GM18873 (cell line): ENCODE measurements around the gene EMP2.

Source experiments
- ATAC-seq: cut with Tn5 transposase; IDR thresholded peaks from one replicate; pipeline ENCODE4 v1.9.1; 2021; ENCODE audit warnings: mild to moderate bottlenecking, moderate library complexity, moderate number of reproducible peaks; ENCODE audit not compliant: unreplicated experiment, low FRiP score

EMP2 gene

DNA sequence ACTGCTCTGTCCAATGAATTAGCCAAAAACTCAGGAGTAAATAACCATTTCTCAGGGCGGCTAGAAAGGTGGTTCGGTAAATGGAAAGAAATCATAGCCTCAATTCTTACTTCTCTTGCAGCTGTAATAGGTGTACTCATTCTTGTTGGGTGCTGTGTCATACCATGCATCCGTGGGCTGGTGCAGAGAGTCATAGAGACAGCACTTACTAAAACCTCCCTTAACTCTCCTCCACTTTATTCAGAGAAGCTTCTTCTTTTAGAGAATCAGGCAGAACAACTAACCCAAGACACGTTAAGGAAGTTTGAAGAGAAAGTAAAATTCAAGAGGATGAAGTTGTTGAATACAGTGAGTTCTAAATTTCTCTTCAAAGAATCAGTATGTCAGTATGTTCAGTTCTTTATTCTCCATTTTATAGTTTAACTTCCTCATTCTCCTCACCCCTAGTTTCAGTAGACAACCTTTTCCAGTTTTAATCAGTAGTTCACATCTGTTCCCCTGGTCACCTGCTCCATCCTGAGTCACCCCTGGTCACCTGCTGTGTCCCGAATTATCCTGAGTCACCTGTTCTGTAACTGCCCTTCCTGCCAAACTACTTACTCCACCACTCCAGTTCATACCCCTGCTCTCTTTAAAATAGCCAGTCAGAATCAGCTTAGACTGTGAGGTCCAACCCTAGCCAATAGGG, 85.9 kb downstream of the EMP2 start:
- no peak for ATAC-seq

GRCh38 chr16:10493276-10493675, 87.1 kb downstream of the EMP2 start:
- no peak for ATAC-seq

DNA sequence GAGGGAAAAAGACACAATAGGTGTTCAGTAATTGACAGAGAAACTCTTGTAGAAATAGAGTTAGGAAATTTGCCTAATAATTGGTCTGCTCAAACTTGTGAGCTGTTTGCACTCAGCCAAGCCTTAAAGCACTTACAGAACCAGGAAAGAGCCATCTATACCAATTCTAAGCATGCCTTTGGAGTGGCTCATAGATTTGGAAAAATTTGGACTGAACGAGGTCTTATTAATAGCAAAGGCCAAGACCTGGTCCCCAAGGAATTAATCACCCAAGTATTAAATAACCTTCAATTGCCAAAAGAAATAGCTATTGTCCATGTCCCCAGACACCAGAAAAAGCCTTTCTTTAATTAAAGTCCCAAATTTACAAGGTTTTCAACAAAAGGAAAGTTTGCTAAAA, 90.3 kb downstream of the EMP2 start:
- ATAC-seq = no peak

DNA sequence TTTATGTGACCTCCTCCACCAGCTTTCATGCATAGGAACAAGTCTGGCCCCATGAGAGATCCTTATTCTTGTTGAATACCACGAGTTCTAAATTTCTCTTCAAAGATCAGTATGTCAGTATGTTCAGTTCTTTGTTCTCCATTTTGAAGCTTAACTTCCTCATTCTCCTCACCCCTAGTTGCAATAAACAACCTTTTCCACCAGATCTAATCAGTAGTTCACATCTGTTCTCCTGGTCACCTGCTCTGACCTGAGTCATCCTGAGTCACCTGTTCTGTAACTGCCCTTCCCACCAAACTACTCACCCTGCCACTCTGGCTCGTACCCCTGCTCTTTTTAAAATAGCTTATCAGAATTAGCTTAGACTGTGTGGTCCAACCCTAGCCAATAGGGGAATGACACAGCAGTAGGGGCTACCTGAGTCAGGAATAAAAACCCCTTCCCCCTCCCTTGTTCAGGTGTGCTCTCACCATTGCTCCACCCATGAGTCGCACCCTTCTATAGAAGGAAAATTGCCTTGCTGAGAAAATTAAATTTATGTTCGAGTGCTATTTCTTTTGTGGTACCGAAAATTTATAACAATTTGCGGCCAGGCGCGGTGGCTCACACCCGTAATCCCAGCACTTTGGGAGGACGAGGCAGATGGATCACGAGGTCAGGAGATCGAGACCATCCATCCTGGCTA, 94.6 kb downstream of the EMP2 start:
- no peak for ATAC-seq

- no peak for ATAC-seq
Measured at GRCh38 chr16:10485159-10485558, 95.2 kb downstream of the EMP2 start.

GRCh38 chr16:10480151-10480550, 100.2 kb downstream of the EMP2 start:
- ATAC-seq = no peak
